NCI-H1436 (cell line): ENCODE measurements around the gene ABCF1.
A peak's percentile ranks its signal among the peaks of the same experiment; 100 is the strongest.

ENCODE experiments used
- DNase-seq: peaks from one replicate; lab custom pipeline; 2025; lab: John Stamatoyannopoulos, UW

The ABCF1 gene

GRCh38 chr6:30601815-30602641 lies 30.8 kb downstream of the ABCF1 start:
- no peak for DNase-seq

DNA sequence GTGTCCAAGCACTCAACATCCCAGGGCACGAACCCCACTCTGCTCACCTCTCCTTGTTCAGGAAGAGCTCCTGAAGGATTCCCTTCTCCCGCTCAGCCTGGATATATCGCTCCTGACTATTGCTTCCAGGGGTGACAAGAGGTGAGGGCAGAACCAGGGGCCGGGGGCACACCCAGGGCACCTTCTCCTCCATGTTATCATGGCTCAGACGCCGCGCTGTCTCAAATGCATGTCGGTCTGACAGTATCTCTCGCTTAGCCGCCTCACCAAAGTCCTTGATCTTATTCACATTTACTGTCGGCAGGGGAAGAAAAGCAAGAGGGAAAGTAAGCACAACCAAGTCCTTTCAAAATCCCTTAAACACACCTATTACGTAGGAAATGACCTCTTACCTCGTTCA lies 32.7 kb downstream of the ABCF1 start:
- DNase-seq: no peak

GRCh38 chr6:30610065-30610464 lies 38.8 kb downstream of the ABCF1 start:
- no peak for DNase-seq

- DNase-seq: no peak
Measured at GRCh38 chr6:30611150-30611855, 40.1 kb downstream of the ABCF1 start.

GRCh38 chr6:30611856-30612194 lies 40.6 kb downstream of the ABCF1 start:
- no peak for DNase-seq

GRCh38 chr6:30612213-30612612 lies 41.0 kb downstream of the ABCF1 start:
- no peak for DNase-seq

- DNase-seq: no peak
Measured at GRCh38 chr6:30612687-30613248, 41.5 kb downstream of the ABCF1 start.

DNA sequence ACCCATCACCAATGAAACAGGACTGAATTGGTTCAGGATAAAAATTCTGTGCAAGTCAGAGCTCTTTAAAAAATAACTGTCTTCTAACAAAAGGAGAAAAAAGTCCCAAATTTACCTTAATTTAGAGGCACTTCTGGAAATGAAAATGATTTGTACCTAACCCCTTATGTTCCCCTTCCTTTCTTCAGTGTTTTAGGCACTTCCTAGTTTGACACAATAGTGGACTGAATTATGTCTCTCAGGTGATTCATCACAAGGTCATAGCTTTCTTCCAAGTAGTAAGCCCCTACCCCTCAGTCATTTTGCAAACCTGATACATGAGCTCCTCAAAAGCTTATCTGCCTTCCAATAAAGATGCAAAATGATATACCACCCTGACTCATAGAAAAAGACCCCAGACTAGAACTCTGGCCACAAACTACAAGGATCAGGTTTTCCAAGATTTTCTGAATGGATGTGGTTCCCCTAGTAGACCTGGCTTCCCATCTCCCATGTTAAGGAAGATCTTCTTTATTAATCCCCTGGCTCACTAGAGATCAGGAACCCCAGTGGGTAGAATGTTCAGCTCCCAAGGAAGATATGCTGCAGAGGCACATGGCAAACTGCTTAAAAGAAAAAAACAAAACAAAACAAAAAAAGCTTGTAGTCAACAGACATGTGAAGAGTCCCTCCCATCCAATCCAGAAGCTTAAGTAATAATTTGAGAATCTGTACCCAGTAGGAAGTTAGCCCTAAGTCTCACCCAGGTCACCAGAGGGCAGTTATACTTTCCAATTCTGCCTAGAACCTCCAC lies 42.2 kb downstream of the ABCF1 start:
- no peak for DNase-seq

DNA sequence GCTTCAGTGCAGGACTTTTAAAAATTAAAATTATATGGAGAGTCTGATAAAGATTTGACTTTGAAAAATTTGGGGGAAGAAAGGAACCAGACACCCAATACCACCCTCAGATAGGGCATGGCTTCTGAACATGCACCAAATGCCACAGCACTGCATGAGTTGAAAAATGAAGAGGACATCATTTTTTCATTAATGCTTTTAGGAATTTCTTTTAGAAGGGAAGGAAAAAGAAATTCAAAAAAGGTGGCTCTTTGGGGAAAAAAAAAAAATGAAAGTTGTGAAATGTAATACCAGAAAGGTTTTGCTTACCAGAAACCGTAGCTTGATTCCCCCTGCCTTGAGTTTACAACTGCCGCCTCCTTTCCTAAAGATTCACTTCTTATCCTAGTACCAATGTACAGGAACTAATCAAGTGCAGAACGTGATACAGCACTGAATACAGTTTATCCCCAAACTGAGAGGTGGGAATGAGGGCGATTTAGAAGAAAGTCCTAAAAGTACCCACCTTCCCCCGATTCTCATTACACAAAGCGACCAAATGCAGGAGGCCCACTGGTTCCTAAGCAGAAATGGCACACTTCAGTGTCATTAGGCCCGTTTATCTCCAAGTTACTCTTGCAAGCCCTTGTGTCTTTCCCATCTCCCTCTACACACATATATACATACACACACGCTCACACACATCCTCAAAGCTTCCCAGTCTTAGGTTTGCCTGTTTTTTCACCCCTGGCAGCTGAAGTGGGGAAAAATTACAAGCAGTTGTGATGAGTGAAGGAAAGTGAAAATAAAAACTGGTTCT lies 43.0 kb downstream of the ABCF1 start:
- no peak for DNase-seq

- peak; percentile 96 for DNase-seq
Measured at GRCh38 chr6:30614843-30615218, 43.6 kb downstream of the ABCF1 start.

- DNase-seq: peak; percentile 53
Measured at GRCh38 chr6:30615219-30615957, 44.1 kb downstream of the ABCF1 start.

GRCh38 chr6:30615958-30616810 lies 44.9 kb downstream of the ABCF1 start:
- DNase-seq: peak; percentile 48

DNA sequence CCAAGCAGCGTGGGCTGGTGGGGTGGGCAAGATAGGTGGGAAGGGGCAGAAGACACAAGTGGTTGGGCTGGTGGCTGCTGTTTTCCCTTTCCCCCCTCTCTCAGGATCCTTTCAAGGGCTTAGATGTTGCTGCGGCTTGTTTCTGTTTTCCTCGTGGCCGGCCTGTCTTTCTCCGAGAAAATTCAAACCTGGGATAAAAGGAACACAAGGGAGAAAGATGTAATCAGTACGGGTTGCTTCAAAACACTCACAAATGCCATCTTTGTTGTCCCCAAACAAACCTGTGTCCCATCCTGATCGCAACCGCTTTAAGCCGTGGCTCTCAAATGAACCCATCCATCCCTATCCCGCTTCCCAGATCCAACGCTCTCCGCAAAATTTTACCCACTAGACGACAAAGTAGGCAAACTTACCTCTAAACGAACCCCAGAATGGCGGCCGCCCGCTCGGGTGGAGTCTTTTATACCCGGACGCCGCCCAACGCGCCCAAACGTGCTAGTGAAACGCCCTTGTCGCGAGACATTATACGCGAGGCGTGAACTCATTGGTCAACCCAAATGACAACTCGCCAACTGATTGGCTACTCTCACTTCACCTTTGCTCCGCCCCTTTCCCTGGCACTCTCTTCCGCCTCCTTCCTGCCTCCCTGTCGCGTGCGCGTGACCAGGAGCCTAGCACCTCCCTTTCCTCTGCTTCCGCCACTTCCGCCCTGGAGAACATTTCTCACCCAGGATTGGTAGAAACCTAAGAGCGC lies 45.7 kb downstream of the ABCF1 start, which contains the start of gene PPP1R10:
Gene PPP1R10, minus strand, starts transcription at position 433 of the 754 bp plus-strand sequence. CDS start 7,299 bp downstream, outside the sequence.
- DNase-seq: peak; percentile 100

DNA sequence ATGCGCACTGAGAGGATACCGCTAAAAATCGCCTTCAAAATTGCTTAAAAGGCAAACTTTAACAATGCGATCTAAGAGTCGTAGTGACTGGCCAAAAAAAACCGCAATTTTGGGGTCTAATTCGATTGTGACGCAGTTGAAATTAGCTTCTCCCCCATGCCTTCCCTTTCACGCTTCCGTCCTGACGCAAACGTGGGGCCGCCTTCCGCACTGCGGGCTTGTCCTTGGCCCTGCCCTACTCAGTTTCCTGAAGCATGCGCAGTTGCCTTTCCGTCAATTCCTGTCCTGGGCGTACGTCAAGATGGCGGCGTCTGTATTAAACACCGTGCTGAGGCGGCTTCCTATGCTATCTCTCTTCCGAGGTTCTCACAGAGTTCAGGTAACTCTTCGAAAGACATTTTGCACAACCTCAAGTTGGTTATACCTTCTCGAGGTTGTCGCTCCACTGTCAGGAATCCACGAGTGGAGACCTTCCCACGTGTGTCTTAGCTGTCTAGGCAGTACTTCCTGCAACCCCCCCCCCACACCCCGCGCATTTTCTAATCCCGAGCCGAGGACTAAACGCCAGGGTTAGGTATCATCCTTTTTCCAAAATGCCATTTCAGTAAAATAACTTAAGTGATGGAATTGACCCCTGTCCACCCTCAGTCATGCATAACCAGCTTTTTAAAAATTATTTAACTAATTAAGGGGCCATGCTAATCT lies 46.5 kb downstream of the ABCF1 start, which contains the start of gene MRPS18B:
Gene MRPS18B, plus strand, starts transcription at position 276 of the 705 bp plus-strand sequence. Its CDS starts 26 bp downstream, at position 302.
- DNase-seq: peak; percentile 95

DNA sequence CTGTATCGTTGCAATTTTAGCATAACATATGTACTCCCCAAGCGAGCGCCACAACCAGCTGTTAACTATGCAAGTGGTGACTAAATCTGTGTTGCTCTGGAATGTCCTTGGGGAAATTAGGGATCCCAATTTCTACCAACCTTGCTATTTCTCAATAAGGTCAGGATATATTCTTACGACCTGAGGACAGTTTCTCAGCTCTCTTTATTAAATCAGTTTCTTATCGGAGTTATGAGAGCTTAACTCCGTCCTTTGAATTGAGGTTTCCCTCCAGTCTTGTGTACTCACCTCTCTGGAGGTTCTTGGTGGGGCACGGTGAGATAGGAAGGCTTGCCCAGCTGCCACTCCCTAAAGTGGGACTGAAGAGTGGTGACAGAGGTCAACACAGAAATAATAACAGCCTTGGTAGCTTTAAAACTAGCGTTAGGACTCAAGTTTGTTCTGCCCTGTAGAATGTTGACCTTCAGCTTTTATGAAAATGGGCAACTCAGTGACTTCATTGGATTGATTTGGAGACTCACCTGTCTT lies 47.1 kb downstream of the ABCF1 start:
- no peak for DNase-seq

GRCh38 chr6:30619561-30619960 lies 48.3 kb downstream of the ABCF1 start:
- DNase-seq: no peak

DNA sequence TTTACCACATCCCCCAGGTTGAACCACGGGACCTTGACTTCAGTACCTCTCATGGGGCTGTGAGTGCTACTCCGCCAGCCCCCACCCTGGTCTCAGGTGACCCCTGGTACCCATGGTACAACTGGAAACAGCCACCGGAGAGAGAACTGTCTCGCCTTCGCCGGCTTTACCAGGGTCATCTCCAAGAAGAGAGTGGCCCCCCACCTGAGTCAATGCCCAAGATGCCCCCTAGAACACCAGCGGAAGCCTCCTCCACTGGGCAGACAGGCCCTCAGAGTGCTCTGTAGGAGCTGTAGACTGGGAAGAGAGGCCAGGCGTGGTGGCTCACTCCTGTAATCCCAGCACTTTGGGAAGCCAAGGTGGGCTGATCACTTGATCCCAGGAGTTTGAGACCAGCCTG lies 54.3 kb downstream of the ABCF1 start:
- no peak for DNase-seq
